ENCODE measurements around the gene FYB2.

DNA sequence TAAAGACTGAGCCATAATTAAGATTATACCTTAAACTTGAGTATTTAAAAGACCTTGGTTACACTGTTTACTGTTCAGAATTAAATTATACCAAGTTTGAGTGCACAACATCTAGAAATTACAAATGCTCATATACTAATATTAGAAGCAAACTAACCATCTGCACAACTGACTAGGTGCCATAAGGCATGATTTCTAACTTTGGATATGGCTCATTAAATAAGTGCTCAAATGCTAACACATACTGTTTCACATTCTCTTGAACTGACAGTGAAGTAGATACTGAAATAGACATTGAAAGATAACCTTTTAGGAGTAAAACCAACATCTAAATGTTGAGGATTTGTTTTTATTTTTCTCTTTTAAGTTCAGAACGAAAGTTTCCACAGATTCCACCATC lies 100.0 kb downstream of the FYB2 start:
- TF ChIP-seq POLR2A (IDR thresholded peaks at IDR 0.05): no peak
- TF ChIP-seq, protein P1, sequence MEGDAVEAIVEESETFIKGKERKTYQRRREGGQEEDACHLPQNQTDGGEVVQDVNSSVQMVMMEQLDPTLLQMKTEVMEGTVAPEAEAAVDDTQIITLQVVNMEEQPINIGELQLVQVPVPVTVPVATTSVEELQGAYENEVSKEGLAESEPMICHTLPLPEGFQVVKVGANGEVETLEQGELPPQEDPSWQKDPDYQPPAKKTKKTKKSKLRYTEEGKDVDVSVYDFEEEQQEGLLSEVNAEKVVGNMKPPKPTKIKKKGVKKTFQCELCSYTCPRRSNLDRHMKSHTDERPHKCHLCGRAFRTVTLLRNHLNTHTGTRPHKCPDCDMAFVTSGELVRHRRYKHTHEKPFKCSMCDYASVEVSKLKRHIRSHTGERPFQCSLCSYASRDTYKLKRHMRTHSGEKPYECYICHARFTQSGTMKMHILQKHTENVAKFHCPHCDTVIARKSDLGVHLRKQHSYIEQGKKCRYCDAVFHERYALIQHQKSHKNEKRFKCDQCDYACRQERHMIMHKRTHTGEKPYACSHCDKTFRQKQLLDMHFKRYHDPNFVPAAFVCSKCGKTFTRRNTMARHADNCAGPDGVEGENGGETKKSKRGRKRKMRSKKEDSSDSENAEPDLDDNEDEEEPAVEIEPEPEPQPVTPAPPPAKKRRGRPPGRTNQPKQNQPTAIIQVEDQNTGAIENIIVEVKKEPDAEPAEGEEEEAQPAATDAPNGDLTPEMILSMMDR (IDR thresholded peaks at IDR 0.05): no peak
